Erythroblast (primary cell): ENCODE measurements around the gene PLIN1.

ENCODE experiments used
- GATA1 ChIP-seq: IDR thresholded peaks from 2 replicates; pipeline ENCODE4 v1.6.1; 2011; ENCODE audit warnings: low read depth, mild to moderate bottlenecking, control low read depth, low read length, moderate library complexity
- POLR2A ChIP-seq: IDR thresholded peaks from 2 replicates; pipeline ENCODE4 v1.6.1; 2011; ENCODE audit warnings: mild to moderate bottlenecking, low read length

GRCh38 chr15:89685995-89686394 lies 6.8 kb upstream of the PLIN1 start:
- TF ChIP-seq POLR2A (no peak), GATA1 (no peak)
